GM18511 (cell line): Measurements from ENCODE around the gene CIB1.
"Not testable (repeated sequence)": the region's sequence is repeated elsewhere in the genome, so short reads cannot be mapped to it uniquely, and the experiment has no call there.

ENCODE experiments used
- ATAC-seq: cut with Tn5 transposase; IDR thresholded peaks from one replicate; pipeline ENCODE4 v1.9.1; 2021; ENCODE audit warnings: mild to moderate bottlenecking, moderate library complexity; ENCODE audit not compliant: unreplicated experiment

CIB1 gene

DNA sequence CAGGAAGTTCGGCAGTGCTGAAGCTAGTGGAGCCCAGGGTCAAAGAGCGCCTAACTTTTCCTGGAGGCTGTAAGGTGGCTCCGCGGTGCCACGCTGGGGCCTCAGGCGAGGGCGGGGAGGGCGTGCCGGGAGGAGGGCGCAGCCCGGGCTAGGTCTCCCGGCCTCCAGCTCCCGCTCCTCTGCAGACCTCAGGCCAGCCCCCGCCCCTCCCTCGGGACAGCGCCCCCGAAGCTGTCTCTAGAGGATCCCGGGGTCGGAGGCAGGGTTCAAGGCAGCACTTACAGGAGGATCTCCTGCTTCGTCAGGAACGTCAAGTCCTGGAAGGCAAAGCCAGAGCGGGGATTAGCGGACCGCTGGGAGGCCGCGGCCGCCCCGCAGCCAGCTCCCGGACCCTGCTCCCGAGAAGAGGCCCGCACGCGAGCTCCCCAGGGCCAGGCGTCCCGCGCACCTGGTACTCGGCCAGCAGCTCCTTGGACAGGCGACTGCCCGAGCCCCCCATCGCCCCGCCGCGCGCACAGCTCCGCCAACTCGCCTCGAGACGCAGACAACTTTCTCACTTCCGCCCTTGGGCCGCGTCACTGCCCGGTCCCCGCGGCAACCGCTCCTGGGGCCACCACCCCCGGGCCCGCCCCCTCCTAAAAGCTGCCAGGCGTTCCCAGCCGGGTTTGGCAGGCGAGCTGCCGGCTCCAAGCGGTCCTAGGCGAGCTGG, at the start of gene CIB1:
Gene CIB1, minus strand, starts transcription at position 555 of the 709 bp plus-strand sequence. Its CDS starts 56 bp downstream, at position 499.
- ATAC-seq, result peak; percentile 84

DNA sequence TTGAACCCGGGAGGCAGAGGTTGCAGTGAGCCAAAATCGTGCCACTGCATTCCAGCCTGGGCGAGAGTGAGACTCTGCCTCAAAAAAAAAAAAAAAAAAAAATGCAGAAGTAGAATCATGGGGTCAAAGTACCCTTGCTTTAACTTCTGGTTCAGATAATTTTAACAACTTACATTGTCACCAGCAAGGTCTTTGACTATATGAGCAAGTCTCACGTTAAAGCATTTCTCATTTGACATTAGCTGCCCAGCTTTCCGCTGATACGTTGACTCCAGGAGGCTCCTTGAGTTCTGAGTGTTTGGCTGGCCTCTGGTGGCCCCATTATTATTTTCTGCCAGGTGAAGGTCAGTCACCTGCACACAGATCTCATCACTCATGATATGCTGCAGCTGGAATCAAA, 47.9 kb upstream of the CIB1 start:
- ATAC-seq, result not testable (repeated sequence)

DNA sequence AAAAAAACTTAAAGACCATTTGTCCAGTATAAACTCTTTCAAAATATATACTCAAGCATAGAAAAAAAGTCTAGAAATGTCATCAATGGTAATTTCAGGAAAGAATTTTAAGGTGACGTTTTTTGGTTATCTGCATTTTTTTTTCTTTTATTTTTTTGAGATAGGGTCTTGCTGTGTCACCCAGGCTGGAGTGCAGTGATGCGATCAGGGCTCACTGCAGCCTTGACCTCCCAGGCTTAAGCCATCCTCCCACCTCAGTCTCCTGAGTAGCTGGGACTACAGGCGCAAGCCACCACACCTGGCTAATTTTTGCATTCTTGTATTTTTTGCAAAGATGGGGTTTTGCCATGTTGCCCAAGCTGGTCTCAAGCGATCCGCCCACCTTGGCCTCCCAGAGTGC, 47.0 kb upstream of the CIB1 start:
- ATAC-seq, result not testable (repeated sequence)

DNA sequence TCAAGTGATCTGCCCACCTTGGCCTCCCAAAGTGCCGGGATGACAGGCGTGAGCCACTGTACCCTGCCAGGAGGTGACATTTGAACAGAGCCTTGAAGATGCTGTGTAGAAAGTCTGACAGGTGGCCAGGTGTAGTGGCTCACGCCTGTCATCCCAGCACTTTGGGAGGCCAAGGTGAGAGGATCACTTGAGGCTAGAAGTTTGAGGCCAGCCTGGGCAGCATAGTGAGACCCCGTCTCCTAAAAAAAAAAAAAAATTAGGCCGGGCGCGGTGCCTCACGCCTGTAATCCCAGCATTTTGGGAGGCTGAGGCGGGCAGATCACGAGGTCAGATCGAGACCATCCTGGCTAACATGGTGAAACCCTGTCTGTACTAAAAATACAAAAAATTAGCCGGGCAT, 44.7 kb upstream of the CIB1 start:
- ATAC-seq, result not testable (repeated sequence)

DNA sequence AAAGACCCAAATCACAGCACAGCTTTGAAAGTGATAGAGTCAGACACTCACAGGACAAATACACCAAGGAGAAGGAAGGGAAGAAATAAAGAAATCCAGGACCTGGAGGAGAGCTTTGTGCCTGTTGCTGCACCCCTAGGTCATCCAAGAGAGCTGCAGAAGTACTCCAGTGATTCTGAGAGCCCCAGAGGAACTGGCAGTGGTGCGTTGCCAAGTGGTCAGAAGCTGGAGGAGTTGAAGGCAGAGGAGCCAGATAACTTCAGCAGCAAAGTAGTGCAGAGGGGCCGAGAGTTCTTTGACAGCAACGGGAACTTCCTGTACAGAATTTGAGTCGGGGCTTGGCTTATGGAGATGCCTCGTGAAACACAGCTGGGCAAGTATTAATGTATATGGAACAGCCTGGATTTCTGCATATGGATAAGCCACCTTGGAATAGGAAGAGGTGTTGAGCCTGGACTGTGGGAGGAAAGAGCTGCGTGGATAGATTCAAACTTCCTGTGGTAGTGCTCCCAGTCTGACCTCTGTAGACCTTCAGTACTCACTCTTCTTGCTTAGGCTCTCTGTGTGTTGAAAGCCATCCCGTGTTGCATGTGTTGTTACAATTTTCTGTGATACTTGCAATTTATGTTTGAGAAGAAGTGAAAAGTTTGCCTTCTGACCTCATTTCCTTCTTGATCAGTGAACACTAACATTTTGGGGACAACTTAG, 37.9 kb upstream of the CIB1 start:
- ATAC-seq, result no peak

DNA sequence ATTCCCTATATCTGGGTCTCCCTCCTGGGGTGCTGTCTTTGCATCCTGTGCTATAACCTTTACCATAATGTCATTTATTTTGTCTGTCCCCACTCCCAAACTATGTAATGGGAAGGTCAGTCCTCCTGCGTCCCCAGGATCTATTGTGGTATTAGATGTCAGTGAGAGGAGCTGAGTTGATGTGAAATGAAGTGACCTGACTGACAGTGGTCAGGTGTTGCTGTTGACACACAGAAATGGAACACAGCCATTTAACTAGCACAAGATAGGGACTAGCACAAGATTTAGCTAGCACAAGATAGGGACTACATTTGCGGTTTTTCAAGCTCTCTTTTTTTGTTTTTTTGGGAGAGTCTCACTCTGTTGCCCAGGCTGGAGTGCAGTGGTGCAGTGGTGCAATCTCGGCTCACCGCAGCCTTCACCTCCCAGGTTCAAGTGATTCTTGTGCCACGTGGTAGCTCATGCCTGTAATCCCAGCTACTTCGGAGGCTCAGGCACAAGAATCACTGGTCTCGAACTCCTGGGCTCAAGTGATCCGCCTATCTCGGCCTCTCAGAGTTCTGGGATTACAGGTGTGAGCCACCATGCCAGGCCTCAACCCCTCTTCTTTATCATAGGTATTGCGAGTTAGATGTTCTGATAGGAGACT, 36.9 kb upstream of the CIB1 start:
- ATAC-seq, result no peak

DNA sequence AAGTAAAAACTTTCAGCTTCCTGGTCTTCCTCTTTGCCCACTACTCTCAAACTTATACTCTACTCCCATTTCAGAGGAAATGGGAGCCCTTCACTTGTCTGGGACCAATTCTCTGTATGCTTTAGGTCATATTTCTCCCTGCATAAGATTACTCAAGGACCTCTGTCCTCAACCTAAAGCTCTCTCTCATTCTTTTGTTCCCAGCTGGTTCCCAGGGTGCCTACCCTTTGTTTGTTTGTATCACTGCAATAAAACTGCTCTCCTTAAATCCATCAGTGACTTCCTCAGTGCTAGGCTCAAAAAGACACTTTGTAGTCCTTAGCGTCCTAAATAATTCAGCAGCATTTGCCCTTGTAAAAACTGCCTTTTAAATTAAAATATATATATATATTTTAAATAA, 34.7 kb upstream of the CIB1 start:
- ATAC-seq, result no peak

DNA sequence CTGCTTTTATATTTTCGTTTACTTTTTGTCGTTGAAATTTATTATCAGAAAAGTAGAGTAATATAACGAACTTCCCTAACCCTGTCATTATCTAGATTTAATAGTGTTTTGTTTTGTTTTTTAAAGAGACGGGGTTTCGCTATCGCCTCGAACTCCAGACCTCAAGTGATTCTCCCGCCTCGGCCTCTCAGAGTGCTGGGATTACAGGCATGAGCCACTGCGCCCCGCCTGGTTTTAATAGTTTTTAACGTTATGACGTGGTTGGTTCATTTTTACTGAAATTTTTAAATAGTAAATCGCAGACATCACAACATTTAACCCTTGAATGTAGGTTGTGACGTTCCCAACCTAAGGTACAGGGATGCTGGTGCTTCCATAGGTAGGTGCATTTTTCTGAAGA, 32.7 kb upstream of the CIB1 start:
- ATAC-seq, result no peak

DNA sequence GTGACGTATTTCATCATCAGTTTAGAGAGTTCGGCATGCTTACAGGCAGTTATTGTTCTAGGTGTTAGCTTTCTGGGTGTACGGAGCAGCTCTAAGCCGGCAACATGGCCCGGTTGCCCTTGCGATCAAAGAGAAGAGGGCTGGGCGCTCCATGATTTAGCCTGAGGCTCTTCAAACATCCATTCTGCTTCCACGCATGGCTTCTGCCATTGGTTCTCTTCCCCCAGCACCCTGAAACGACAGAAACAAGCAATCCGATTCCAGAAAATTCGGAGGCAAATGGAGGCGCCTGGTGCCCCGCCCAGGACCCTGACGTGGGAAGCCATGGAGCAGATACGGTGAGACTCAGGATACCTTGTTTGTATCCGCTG, 32.3 kb upstream of the CIB1 start:
- peak; percentile 15 for ATAC-seq

DNA sequence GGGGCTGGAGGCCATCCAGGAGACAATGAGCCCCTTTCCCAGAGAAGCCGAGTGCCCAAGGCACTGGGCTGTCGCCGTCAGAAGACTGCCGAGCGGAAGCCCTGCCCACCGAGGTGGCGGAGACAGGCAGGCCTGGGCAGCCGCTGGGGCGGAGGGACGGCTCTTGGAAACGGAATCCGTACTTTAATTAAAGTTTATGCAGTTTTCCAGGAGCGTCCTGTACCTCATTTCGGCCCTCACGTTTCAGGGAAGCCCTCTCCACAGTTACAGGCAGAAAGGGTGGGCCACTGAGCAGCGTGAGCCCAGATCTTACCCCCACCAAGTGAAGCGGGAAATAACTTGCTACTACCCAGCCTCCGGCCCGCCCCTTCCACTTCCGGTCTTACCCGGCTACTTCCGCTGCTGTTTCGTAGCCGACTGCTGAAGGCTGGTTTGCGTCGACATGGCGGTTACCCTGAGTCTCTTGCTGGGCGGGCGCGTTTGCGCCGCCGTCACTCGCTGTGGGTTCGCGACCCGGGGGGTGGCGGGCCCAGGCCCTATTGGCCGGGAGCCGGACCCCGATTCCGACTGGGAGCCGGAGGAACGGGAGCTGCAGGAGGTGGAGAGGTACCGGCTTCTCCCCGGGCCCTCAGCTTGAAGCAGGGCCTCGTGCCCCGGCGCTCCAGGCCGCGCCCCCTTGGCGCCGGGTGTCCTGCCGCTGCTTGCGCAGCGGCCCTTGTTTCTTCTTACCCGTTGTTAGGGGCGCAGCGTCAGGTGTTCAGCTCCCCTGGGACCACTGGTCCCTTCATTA, 31.7 kb upstream of the CIB1 start, which contains the start of gene NGRN:
Gene NGRN, plus strand, starts transcription at position 402 of the 790 bp plus-strand sequence. Its CDS starts 41 bp downstream, at position 443.
- peak; percentile 96 for ATAC-seq

DNA sequence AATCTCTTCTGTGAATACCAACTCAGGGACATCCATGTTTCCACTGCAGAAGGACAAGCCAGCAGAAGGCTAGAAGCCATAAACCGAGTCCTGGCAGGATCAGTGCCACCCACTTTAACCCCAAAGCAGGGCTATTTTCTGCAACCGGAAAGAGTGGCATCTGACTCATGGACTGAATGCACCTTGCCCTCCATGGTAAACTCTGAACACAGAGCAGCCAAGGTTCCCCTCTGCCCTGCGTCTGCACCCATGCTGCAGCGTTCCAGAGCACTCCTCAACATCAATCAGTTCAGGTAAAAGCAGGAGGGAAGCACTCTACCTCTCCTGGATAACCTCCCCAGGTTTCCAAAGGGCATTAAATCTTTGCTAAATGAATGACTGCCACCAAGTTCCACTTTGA, 30.9 kb upstream of the CIB1 start:
- ATAC-seq, result no peak

DNA sequence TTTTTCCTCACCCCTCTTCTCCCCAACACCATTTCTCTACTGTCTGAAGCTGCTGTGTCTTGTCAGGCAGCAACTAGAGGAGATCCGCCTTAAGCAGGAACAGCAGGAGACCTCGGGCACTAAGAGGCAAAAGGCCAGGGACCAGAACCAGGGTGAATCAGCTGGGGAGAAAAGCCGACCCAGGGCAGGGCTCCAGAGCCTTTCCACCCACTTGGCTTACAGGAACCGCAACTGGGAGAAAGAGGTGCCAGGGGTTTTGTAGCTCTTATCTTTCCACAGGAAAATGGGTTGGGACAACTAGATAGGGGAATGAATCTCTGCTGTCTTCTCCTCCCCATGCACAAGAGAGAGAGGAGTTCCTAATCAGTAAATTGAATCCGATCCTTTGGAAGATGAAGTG, 28.7 kb upstream of the CIB1 start:
- ATAC-seq, result no peak

DNA sequence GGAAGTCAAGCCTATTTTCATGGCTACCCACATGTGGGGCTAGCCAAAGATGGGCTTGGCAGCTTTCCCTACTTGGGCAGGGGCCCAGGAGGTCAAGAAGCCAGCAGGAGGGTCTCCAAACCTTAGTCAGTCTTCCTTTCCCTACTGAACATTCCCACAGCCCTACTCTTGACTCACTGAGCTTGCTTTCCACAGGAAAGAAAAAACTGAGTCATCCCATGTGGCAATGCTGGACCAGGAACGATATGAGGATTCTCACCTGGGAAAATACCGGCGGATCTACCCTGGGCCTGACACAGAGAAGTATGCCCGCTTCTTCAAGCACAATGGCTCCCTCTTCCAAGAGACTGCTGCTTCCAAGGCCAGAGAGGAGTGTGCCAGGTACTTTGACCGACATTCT, 28.1 kb upstream of the CIB1 start:
- ATAC-seq, result no peak

DNA sequence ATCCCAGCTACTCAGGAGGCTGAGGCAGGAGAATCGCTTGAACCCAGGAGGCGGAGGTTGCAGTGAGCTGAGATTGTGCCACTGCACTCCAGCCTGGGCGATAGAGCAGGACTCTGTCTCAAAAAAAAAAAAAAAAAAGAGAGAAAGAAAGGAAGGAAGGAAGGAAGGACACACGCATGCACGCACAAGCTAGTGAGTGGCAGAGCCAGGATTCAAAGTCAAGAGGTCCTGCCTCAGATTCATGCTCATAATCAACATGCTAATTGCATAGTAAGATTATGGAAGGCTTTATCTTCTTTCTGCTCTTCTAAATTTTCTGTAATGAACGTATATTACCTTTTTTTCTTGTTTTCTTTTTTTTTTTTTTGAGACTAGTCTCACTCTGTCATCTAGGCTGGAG, 27.0 kb upstream of the CIB1 start:
- ATAC-seq, result not testable (repeated sequence)

DNA sequence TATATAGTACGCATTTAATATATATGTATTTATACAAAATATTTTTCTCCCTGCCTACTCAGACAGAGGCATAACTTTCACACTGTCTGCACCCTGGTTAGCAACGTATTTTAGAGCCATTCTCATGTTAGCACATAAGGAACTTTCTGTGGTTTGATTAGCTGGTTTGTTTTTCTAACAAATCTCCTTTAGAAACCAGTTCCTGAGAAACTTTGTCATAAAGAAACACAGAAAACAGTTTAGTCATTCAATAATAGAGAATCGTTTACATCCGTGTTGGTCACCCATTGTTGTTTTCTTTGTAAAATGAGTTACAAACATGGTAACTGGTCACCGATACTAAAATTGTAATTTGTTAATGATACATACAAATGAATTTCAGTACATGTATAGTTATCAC, 25.8 kb upstream of the CIB1 start:
- no peak for ATAC-seq

DNA sequence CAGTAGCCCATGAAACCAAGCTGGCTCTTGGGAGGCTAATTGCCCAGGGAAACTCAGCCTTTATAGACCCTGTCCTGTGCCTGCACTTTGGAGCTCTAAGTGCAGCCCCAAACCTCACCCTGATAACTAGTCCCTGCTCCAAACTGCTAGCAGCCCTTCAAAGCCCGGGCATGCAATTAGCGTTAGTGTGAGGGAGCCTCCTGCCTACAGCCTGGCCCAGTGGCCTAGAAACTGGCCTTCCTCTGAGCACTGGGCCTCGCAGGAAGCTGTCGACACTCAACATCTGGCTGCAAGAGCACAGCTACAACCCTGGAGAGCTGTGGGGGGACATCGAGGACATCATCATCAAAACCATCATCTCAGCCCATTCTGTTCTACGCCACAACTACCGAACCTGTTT, 24.0 kb upstream of the CIB1 start:
- no peak for ATAC-seq

DNA sequence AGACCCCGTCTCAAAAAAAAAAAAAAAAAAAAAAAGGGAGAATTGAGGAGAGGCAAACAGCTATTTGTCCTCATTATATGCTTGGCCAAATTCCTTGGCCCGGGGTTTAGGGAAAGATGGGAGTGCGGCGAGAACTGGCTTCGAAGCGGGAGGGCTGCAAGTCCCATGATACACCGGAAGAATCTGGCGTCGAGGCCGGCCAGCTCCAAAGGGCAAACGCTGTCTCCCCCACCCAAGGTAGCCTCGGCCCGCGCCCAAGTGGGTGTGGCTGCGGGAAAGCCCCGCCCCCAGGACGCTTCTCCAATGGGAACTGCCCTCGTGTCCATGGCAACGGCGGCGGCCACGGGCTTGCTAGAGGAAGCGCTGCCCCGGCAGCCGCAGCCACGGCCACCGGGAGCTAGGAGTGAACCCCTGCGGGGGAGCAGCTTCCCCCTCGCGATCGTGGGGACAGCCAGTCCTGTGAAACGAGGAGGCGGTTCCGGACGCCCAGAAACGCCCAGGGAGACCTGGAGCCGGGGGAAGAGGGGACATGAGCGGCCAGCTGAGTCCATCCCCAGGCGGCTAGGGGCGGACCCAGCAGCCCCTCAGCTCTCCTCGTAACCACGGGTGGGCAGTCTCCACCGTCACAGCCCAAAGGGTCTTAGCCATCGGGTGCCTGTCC, 15.6 kb upstream of the CIB1 start, which contains the start of gene TTLL13:
Gene TTLL13, plus strand, starts transcription at position 354 of the 661 bp plus-strand sequence. CDS start 1,075 bp downstream, outside the sequence.
- ATAC-seq, result peak; percentile 88

DNA sequence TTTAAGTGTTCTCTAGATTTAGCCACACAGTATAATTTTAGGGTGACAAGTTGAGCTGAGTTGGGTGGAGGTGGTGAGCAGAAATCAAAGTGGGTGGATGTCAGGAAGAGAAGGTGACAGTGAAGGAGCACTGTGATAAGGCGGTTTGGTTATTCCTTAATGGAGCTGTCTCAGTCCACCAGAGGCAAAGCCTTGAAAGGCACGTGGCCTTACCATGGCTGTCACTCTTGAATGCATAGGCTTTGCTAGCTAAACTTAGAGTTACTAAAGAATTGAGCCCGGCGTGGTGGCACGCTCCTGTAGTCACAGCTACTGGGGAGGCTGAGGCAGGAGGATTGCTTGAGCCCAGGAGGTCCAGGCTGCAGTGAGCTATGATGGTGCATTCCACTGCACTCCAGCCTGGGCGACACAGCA, 15.1 kb upstream of the CIB1 start:
- ATAC-seq, result no peak

DNA sequence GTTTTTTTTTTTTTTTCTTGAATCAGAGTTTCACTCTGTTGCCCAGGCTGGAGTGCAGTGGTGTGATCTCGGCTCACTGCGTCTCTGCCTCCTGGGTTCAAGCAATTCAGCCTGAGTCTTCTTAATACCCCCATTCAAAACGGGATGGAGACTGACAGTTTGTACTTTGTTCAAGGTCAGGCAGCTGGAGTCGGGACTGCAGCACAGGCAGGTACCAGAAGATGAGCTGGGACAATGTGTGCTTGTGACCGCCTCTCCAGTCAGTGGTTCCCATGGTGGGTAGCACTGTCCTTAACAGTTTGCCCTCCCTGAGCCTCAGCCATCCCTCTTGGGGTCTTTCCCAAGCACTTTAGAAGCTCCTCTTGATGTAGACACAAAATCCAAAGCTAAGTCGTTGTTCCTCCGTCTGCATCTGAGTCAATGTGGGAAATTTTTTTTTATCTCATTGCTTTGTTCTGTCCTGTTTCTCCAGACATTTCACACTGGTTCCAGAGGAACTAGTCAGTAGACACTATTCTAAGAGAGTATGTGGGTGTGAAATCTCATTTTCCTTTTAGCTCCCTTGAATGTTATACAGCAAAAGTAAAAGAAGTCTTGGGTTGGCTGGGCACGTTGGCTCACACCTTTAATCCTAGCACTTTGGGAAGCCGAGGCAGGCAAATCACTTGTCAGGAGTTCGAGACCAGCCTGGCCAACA, 10.3 kb upstream of the CIB1 start:
- no peak for ATAC-seq
